Gastrocnemius medialis (tissue), 4 donors: ENCODE data around the gene CST6. TPM values are rescaled to one million over a fixed set of nuclear protein-coding genes. Genes with fewer than 3 reads are reported as not detected.
A peak's percentile ranks its signal among the peaks of the same experiment; 100 is the strongest.

Experiments
- ATAC-seq, 2 donors: fragments of 150-250 bp; one replicate each; pipeline ENCODE4 v1.9.1; 2016
- DNase-seq, 2 donors: peaks; one replicate each; pipeline ENCODE4 v3.0.0-alpha.2; 2019
- H3K27ac ChIP-seq, 4 donors: fragments of 200-600 bp; sonication (generic); 1 replicate in 1 of 4; 2 replicates in 3 of 4; pipeline ENCODE4 v1.5.1; 2016 to 2018; ENCODE audit warnings: mild to moderate bottlenecking in 2 of 4, moderate library complexity in 1 of 4
- H3K27me3 ChIP-seq, 3 donors: fragments of 200-600 bp; sonication (generic) in 2 of 3; 1 replicate in 1 of 3; 2 replicates in 2 of 3; pipeline versions ENCODE4 v1.5.1 to v1.6.0; 2016 to 2019; ENCODE audit warnings: mild to moderate bottlenecking in 1 of 3, moderate library complexity in 1 of 3
- H3K36me3 ChIP-seq, 2 donors: fragments of 200-600 bp; sonication (generic) in 1 of 2; one replicate each; pipeline ENCODE4 v1.5.1; 2017 to 2018
- H3K4me1 ChIP-seq, 2 donors: fragments of 200-600 bp; sonication (generic) in 1 of 2; one replicate each; pipeline ENCODE4 v1.5.1; 2016 to 2017; ENCODE audit warnings: mild to moderate bottlenecking in 2 of 2
- H3K4me3 ChIP-seq, 4 donors: fragments of 200-600 bp; sonication (generic) in 3 of 4; 1 replicate in 1 of 4; 2 replicates in 3 of 4; pipeline ENCODE4 v1.5.1; 2016 to 2019; ENCODE audit warnings: mild to moderate bottlenecking in 2 of 4
- H3K9me3 ChIP-seq, 3 donors: fragments of 200-600 bp; sonication (generic) in 2 of 3; 1 replicate in 1 of 3; 2 replicates in 2 of 3; pipeline ENCODE4 v1.5.1; 2016 to 2019
- POLR2A ChIP-seq, 2 donors: fragments of 450-650 bp; IDR thresholded peaks; one replicate each; pipeline ENCODE4 v1.6.1; 2017; ENCODE audit warnings: antibody characterized with exemption in 2 of 2, mild to moderate bottlenecking in 2 of 2, moderate library complexity in 2 of 2
- in situ Hi-C, 4 donors: fragments of 200-750 bp; cut with MboI; loops; one replicate each; pipeline versions ENCODE4 v1.15.0 to v1.8.0; 2017; ENCODE audit warnings: low sequenced_read_pairs in 4 of 4
- intact Hi-C: fragments of 100-400 bp; cut with DNase I; formaldehyde crosslinking; loops from one replicate; pipeline ENCODE4 v1.15.1; 2023; ENCODE audit warnings: low total_unique reads
- total RNA-seq, 4 donors: library from RNA; depleted of rRNA; stranded (reverse); fragments of >200 nt; gene quantifications; one replicate each; pipeline versions ENCODE4 v1.1.0 to v1.2.3, GENCODE V29; 2016
- TF ChIP-seq, protein P1 (sequence below), 5 experiments: fragments of 450-650 bp in 3 of 5; fragments of 200-600 bp in 2 of 5; sonication (generic) in 2 of 5; IDR thresholded peaks in 4 of 5; conservative IDR thresholded peaks in 1 of 5; 1 replicate in 4 of 5; 2 replicates in 1 of 5; pipeline ENCODE4 v1.5.1; 2016 to 2019; ENCODE audit warnings: antibody characterized with exemption in 5 of 5, mild to moderate bottlenecking in 3 of 5, moderate library complexity in 3 of 5

Gene CST6
- total RNA-seq, 4 donors from 2014 or later: 0.71 to 6.0 (median 3.1) TPM; not detected in 1

DNA sequence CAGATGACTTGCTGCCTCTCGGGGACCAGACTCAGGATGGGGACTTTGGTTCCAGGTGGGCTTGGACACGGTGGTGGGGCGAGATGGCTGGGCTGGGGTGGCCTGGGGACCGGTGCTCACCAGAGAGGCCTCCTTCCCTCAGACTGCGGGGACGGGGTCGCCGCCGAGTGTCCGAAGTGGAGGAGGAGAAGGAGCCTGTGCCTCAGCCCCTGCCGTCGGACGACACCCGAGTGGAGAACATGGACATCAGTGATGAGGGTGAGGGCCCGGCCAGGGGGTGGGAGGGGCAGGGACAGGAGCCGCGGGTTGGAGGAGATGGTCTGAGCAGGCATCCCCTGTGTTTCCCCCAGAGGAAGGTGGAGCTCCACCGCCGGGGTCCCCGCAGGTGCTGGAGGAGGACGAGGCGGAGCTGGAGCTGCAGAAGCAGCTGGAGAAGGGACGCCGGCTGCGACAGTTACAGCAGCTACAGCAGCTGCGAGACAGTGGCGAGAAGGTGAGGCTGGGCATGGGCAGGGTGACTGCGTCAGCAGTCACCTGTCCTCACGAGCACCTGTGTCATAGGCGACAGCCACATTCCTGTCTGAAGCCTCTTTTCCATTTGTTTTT is 44.4 kb upstream of the CST6 start:
- Histone ChIP-seq H3K4me1 (peaks cover 39 to 40% of the 10 kb centered on the region in 2 donors), H3K4me3 (no peak overlapping the region), H3K9me3 (no peaks in the 10 kb centered on the region), H3K36me3 (peaks cover 0 to 54% of the 10 kb centered on the region in 2 donors), H3K27ac (no peak overlapping the region), H3K27me3 (no peaks in the 10 kb centered on the region)
- DNase-seq (no peak), ATAC-seq (no peak)
- intact Hi-C loops (no loop called here), in situ Hi-C loops (loop anchor here in 1 of 4 donors (10.0 kb wide), 1 partner anchor 83 kb away; the partner anchor contains the start of gene FIBP)
- TF ChIP-seq, protein P1, sequence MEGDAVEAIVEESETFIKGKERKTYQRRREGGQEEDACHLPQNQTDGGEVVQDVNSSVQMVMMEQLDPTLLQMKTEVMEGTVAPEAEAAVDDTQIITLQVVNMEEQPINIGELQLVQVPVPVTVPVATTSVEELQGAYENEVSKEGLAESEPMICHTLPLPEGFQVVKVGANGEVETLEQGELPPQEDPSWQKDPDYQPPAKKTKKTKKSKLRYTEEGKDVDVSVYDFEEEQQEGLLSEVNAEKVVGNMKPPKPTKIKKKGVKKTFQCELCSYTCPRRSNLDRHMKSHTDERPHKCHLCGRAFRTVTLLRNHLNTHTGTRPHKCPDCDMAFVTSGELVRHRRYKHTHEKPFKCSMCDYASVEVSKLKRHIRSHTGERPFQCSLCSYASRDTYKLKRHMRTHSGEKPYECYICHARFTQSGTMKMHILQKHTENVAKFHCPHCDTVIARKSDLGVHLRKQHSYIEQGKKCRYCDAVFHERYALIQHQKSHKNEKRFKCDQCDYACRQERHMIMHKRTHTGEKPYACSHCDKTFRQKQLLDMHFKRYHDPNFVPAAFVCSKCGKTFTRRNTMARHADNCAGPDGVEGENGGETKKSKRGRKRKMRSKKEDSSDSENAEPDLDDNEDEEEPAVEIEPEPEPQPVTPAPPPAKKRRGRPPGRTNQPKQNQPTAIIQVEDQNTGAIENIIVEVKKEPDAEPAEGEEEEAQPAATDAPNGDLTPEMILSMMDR (IDR thresholded peaks at IDR 0.05 in 4 of 5, conservative IDR thresholded peaks at IDR 0.05 in 1 of 5): no peak
- no peak for TF ChIP-seq POLR2A (IDR thresholded peaks at IDR 0.05)

DNA sequence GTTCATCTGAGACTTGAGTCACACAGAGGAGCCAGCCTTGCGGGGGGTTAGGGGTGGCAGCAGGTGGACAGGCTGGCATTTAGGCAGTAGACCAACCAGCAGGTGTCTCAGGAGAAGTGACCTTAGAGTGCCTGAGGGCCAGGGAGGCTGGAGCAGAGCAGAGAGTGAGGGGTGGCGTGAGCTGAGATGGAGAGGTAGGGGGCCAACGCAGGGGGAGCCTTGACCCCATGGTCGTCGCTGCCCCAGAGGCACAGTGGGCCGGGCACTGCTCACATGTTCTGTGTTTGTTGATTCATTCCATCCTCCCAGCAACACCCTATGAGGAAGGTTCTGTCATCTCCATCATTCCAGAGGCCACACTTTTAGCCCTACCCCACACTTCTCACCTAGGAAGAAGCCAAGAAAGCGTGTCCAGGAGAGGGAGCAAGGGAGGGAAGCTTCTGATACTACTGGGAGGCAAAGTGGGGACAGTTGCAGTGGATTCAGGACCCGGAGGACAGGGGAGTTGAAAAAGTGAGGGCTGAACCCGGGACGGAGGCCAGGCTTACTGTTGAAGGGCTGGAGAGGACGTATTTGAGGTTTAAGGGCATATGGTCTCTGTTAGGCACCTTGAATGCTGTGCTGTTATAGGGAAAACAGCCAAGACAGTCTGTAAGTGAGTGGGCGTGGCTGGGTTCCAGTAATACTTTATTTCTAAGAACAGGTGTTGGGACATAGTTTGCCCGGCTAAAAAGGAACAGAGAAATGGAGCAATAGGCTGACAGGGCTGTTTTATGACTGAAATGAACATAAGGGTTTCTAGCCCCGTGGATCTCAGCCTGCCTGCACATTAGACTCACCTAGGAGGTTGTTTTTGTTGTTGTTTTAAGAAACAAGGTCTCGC is 43.0 kb upstream of the CST6 start:
- ATAC-seq: peak; percentile 98
- H3K36me3 ChIP-seq: peaks cover 0 to 64% of the 10 kb centered on the region in 2 donors
- TF ChIP-seq, protein P1 (IDR thresholded peaks at IDR 0.05 in 4 of 5, conservative IDR thresholded peaks at IDR 0.05 in 1 of 5): peak in 4 of 5 experiments; percentile 30 to 48 (median 32)
- no peak for TF ChIP-seq POLR2A (IDR thresholded peaks at IDR 0.05)
- peak; percentile 57 to 76 for DNase-seq
- in situ Hi-C loops: loop anchor here in 1 of 4 donors (10.0 kb wide), 1 partner anchor 84 kb away; the partner anchor contains the start of gene FIBP
- H3K9me3 ChIP-seq: no peaks in the 10 kb centered on the region
- intact Hi-C loops: loop anchor here (1.0 kb wide), 1 partner anchor 20 kb away; no protein-coding TSS in a partner anchor
- no peaks in the 10 kb centered on the region for H3K27me3 ChIP-seq
- peak overlapping the region; percentile 78 to 86 (median 82) for H3K27ac ChIP-seq
- no peak overlapping the region for H3K4me3 ChIP-seq
- peaks cover 25 to 26% of the 10 kb centered on the region in 2 donors for H3K4me1 ChIP-seq

DNA sequence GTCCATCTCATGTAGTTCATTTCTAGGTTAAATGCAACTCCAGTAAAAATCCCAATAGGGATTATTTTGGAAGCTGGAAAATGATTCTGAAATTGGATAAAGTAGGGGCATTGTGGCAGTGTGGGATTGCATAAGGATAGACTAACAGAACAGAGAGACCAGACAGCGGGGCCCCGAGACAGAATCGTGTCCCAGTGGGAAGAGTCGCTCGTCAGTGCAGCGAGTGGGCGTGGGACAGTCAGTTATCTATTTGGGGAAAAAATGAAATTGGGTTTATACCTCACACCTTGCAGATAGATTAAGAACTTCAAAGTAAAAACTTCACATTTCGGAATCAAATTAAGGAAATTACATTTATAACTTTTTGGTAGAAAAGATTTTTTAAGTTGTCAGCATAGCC is 39.7 kb upstream of the CST6 start:
- no peak for ATAC-seq
- Histone ChIP-seq H3K9me3 (no peaks in the 10 kb centered on the region), H3K4me3 (no peak overlapping the region), H3K27me3 (no peaks in the 10 kb centered on the region), H3K27ac (no peak overlapping the region), H3K36me3 (peaks cover 0 to 48% of the 10 kb centered on the region in 2 donors), H3K4me1 (peaks cover 21 to 24% of the 10 kb centered on the region in 2 donors)
- TF ChIP-seq POLR2A (IDR thresholded peaks at IDR 0.05): no peak
- TF ChIP-seq, protein P1 (IDR thresholded peaks at IDR 0.05 in 4 of 5, conservative IDR thresholded peaks at IDR 0.05 in 1 of 5): no peak
- no peak for DNase-seq
- in situ Hi-C loops: no loop called here
- intact Hi-C loops: no loop called here

DNA sequence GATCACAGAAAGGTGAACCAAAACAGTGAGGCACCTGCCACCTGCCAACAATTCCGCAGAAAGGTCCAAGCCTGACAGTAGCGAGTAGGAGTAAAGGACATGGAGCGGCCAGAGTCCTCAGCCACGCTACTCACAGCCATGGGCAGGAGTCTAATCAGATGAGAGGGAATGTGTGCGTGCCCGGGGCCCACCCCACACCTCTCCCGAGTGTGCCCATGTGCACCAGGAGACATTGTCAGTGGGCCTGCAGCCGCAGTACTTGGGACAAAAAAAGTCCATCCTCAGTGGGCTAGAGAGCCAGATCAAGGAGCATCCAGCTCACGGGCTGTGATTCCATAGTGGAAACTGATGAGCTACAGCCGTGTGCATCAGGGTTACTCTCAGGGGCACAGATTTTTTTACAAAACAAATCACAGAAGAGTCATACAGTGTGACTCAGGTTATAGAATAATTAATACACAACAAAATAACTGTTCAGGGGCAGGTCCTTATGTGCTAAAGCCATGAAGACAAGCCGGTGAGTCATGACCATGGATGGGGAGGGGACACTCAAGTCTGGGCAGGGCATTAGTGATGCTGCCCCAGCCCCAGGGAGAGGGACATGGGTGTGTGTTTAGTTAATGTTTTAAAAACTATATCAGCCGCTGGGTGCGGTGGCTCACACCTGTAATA is 38.2 kb upstream of the CST6 start:
- no peak overlapping the region for H3K27ac ChIP-seq
- H3K4me3 ChIP-seq: no peak overlapping the region
- peaks cover 15 to 17% of the 10 kb centered on the region in 2 donors for H3K4me1 ChIP-seq
- intact Hi-C loops (no loop called here), in situ Hi-C loops (no loop called here)
- ATAC-seq (no peak), DNase-seq (no peak)
- no peaks in the 10 kb centered on the region for H3K9me3 ChIP-seq
- H3K27me3 ChIP-seq: no peaks in the 10 kb centered on the region
- peaks cover 0 to 50% of the 10 kb centered on the region in 2 donors for H3K36me3 ChIP-seq
- no peak for TF ChIP-seq POLR2A (IDR thresholded peaks at IDR 0.05)
- TF ChIP-seq, protein P1 (IDR thresholded peaks at IDR 0.05 in 4 of 5, conservative IDR thresholded peaks at IDR 0.05 in 1 of 5): no peak
